HUES6 (cell line): ENCODE data around the gene ADAMTSL1.

Experiments
- H3K27ac ChIP-seq: 2 replicates; pipeline ENCODE4 v1.7.0; 2013; ENCODE audit warnings: low read depth, mild to moderate bottlenecking, low read length, inconsistent platforms
- H3K27me3 ChIP-seq: 2 replicates; pipeline ENCODE4 v1.6.1; 2013; ENCODE audit warnings: low read length; ENCODE audit not compliant: control insufficient read depth, insufficient read depth
- H3K36me3 ChIP-seq: 2 replicates; pipeline ENCODE4 v1.6.1; 2013; ENCODE audit warnings: low read length; ENCODE audit not compliant: control insufficient read depth, insufficient read depth
- H3K4me1 ChIP-seq: 2 replicates; pipeline ENCODE4 v1.6.1; 2013; ENCODE audit warnings: low read length; ENCODE audit not compliant: control insufficient read depth, insufficient read depth
- H3K4me3 ChIP-seq: 2 replicates; pipeline ENCODE4 v1.5.1; 2013; ENCODE audit warnings: low read depth, low read length
- H3K9ac ChIP-seq: one replicate; pipeline ENCODE4 v1.6.1; 2013; ENCODE audit warnings: mild to moderate bottlenecking, low read length
- H3K9me3 ChIP-seq: 2 replicates; pipeline ENCODE4 v1.6.1; 2013; ENCODE audit warnings: low read depth, low read length; ENCODE audit not compliant: control insufficient read depth, insufficient read depth

Gene ADAMTSL1

DNA sequence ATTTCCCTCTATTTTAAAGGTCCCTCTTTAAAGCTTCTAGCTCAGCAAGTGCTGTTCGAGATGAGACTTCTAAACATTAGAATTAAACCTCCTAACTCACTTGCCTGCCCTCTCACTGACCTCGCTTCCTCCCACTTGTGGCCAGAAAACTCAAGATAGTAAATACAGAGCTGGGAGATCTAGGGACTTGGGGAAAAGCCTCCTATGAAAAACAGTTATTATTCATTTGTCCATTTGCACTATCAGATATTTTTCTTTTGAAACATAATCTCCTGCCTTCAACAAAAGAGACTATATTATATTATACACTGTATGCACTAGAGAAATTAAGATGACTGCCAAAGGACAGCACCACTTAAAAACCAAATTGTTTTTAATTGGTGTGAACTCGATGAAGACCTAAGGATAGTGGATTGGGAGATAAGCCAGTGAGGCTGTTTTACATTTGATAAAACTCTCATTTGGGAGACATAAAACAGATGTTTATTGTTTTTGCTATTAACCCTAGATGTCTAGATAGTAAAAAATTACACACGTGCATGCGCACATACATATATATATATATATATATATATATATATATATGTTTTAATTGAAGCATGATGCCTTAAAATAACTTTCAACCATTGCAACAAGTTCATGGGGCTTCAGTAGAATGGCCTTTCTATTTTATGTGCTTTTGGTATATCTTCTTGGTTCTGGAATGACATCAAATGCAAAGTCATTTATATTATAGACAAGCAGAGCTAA is 229.4 kb downstream of the ADAMTSL1 start:
- no peaks in the 10 kb centered on the region for H3K4me1 ChIP-seq
- H3K9ac ChIP-seq, result no peak overlapping the region
- H3K9me3 ChIP-seq, result peaks cover 3% of the 10 kb centered on the region; the same call in 1 of the 2 replicates
- H3K27me3 ChIP-seq, result no peaks in the 10 kb centered on the region
- H3K27ac ChIP-seq, result no peak overlapping the region
- H3K36me3 ChIP-seq, result no peaks in the 10 kb centered on the region
- H3K4me3 ChIP-seq, result no peak overlapping the region

- Histone ChIP-seq H3K36me3 (no peaks in the 10 kb centered on the region), H3K9me3 (peaks cover 3% of the 10 kb centered on the region; the same call in 1 of the 2 replicates), H3K4me3 (no peak overlapping the region), H3K4me1 (no peaks in the 10 kb centered on the region), H3K27me3 (no peaks in the 10 kb centered on the region), H3K27ac (no peak overlapping the region), H3K9ac (no peak overlapping the region)
Observed at GRCh38 chr9:18703901-18704379, 230.0 kb downstream of the ADAMTSL1 start.

- no peaks in the 10 kb centered on the region for H3K4me1 ChIP-seq
- peaks cover 11% of the 10 kb centered on the region for H3K9me3 ChIP-seq
- H3K27ac ChIP-seq, result no peak overlapping the region
- H3K36me3 ChIP-seq, result no peaks in the 10 kb centered on the region
- no peaks in the 10 kb centered on the region for H3K27me3 ChIP-seq
- no peak overlapping the region for H3K4me3 ChIP-seq
- no peak overlapping the region for H3K9ac ChIP-seq
Observed at GRCh38 chr9:18705796-18706392, 231.9 kb downstream of the ADAMTSL1 start.

DNA sequence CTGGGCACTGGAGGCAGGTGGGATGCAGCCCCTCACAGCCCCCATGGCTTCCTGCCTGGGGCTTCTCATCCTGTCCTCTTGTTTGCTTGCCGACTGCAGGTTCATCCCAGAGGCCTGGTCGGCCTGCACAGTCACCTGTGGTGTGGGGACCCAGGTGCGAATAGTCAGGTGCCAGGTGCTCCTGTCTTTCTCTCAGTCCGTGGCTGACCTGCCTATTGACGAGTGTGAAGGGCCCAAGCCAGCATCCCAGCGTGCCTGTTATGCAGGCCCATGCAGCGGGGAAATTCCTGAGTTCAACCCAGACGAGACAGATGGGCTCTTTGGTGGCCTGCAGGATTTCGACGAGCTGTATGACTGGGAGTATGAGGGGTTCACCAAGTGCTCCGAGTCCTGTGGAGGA is 232.7 kb downstream of the ADAMTSL1 start:
- H3K27ac ChIP-seq, result no peak overlapping the region
- no peaks in the 10 kb centered on the region for H3K4me1 ChIP-seq
- no peak overlapping the region for H3K9ac ChIP-seq
- peaks cover 10% of the 10 kb centered on the region for H3K9me3 ChIP-seq
- no peak overlapping the region for H3K4me3 ChIP-seq
- no peaks in the 10 kb centered on the region for H3K27me3 ChIP-seq
- H3K36me3 ChIP-seq, result no peaks in the 10 kb centered on the region

DNA sequence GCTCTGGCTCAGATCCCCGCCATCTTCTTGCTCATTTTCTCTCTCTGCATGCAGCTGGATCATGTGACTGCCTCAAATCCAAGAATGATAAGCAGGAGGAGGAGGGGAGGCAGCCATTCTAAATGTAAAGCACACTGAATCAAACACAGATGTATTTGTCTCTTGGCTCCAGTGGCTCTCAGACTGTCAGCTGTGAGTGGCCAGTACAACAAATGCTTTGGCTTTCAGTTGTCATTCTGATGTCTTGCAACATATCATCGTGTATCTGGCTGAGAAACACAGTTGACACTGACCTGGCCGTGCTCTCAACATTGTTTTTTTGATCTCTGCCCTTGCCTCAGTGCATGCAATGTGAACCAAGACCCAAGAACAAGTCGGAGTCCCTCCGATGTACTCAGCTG is 233.1 kb downstream of the ADAMTSL1 start:
- Histone ChIP-seq H3K4me1 (no peaks in the 10 kb centered on the region), H3K36me3 (no peaks in the 10 kb centered on the region), H3K27me3 (no peaks in the 10 kb centered on the region), H3K27ac (no peak overlapping the region), H3K9ac (no peak overlapping the region), H3K4me3 (no peak overlapping the region), H3K9me3 (peaks cover 10% of the 10 kb centered on the region)

DNA sequence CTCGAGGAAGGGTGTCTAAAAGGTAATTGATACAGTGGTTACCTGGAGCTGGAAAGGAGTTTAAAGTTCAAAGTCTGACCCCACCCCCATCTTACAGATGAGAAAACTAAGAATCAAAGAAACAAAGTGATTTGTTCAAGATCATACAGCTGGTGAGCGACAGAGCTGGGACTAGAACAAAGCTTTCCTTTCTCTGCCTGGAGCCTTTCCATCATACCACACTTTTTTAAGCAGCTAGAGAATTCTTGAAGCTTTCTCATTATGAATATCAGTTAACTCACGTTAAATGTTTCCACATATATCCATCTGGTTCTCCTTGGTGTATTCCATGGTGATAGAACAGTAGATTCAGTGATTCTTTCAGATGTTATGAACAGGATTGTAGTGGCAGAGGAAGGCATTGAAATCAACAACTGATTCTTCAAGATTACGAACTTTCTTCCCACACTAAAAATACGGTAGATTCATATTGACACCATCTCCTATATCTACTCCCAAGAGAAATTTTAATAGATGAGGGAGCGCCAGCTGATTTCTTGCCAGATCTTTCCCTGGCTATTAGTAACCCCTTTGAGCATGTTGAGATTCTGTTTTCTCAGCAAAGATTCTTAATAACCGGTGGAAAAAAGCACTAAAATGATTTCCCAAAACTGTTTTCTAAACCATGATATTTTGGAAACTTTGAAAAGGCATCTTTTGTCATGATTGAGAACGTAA is 233.7 kb downstream of the ADAMTSL1 start:
- Histone ChIP-seq H3K27ac (no peak overlapping the region), H3K9ac (no peak overlapping the region), H3K9me3 (peaks cover 10% of the 10 kb centered on the region), H3K4me1 (no peaks in the 10 kb centered on the region), H3K4me3 (no peak overlapping the region), H3K27me3 (no peaks in the 10 kb centered on the region), H3K36me3 (no peaks in the 10 kb centered on the region)

GRCh38 chr9:18708429-18708828 is 234.5 kb downstream of the ADAMTSL1 start:
- H3K27me3 ChIP-seq, result no peaks in the 10 kb centered on the region
- H3K4me3 ChIP-seq, result no peak overlapping the region
- no peaks in the 10 kb centered on the region for H3K36me3 ChIP-seq
- no peaks in the 10 kb centered on the region for H3K4me1 ChIP-seq
- H3K27ac ChIP-seq, result no peak overlapping the region
- H3K9me3 ChIP-seq, result peaks cover 10% of the 10 kb centered on the region
- no peak overlapping the region for H3K9ac ChIP-seq

GRCh38 chr9:18710065-18710464 is 236.1 kb downstream of the ADAMTSL1 start:
- Histone ChIP-seq H3K27ac (no peak overlapping the region), H3K9me3 (peaks cover 10% of the 10 kb centered on the region), H3K4me3 (no peak overlapping the region), H3K27me3 (no peaks in the 10 kb centered on the region), H3K4me1 (no peaks in the 10 kb centered on the region), H3K9ac (no peak overlapping the region), H3K36me3 (no peaks in the 10 kb centered on the region)

- H3K36me3 ChIP-seq, result no peaks in the 10 kb centered on the region
- no peaks in the 10 kb centered on the region for H3K9me3 ChIP-seq
- H3K27me3 ChIP-seq, result no peaks in the 10 kb centered on the region
- no peak overlapping the region for H3K27ac ChIP-seq
- no peak overlapping the region for H3K4me3 ChIP-seq
- no peak overlapping the region for H3K9ac ChIP-seq
- H3K4me1 ChIP-seq, result no peaks in the 10 kb centered on the region
Observed at GRCh38 chr9:18717759-18718158, 243.8 kb downstream of the ADAMTSL1 start.

GRCh38 chr9:18718393-18718792 is 244.4 kb downstream of the ADAMTSL1 start:
- Histone ChIP-seq H3K4me3 (no peak overlapping the region), H3K9me3 (no peaks in the 10 kb centered on the region), H3K9ac (no peak overlapping the region), H3K27ac (no peak overlapping the region), H3K27me3 (no peaks in the 10 kb centered on the region), H3K36me3 (no peaks in the 10 kb centered on the region), H3K4me1 (no peaks in the 10 kb centered on the region)

- Histone ChIP-seq H3K27ac (no peak overlapping the region), H3K4me3 (no peak overlapping the region), H3K36me3 (no peaks in the 10 kb centered on the region), H3K4me1 (no peaks in the 10 kb centered on the region), H3K9me3 (no peaks in the 10 kb centered on the region), H3K9ac (no peak overlapping the region), H3K27me3 (no peaks in the 10 kb centered on the region)
Observed at GRCh38 chr9:18718932-18719331, 245.0 kb downstream of the ADAMTSL1 start.
